Stimulated activated naive CD8-positive, alpha-beta T cell treated with anti-CD3 and anti-CD28 coated beads, Interleukin-15, amount 100 ng/mL, for 72 hours (primary cell): ENCODE measurements around the gene CD72.
A peak's percentile ranks its signal among the peaks of the same experiment; 100 is the strongest.

ENCODE experiments used
- ATAC-seq: fragments of 150-1000 bp; cut with Tn5 transposase; 2 replicates; pipeline ENCODE4 v1.10.0; 2021; ENCODE audit warnings: mild to moderate bottlenecking, moderate library complexity
- DNase-seq, 2 donors: peaks; one replicate each; pipeline ENCODE4 v3.0.0; 2021 to 2022
- H3K27ac Mint-ChIP-seq, 2 donors: one replicate each; pipeline ENCODE4 v1.8.0; 2022; ENCODE audit warnings: mild to moderate bottlenecking in 2 of 2, mixed read lengths in 2 of 2, moderate library complexity in 2 of 2
- H3K27me3 Mint-ChIP-seq: one replicate; pipeline ENCODE4 v1.8.0; 2022; ENCODE audit warnings: mixed read lengths
- H3K4me1 Mint-ChIP-seq: one replicate; pipeline ENCODE4 v1.8.0; 2022; ENCODE audit warnings: mild to moderate bottlenecking, mixed read lengths
- H3K4me3 Mint-ChIP-seq, 2 donors: one replicate each; pipeline ENCODE4 v1.8.0; 2022; ENCODE audit warnings: mild to moderate bottlenecking in 2 of 2, mixed read lengths in 2 of 2, moderate library complexity in 1 of 2
- H3K9me3 Mint-ChIP-seq, 2 donors: one replicate each; pipeline ENCODE4 v1.8.0; 2022; ENCODE audit warnings: mixed read lengths in 2 of 2

The CD72 gene

DNA sequence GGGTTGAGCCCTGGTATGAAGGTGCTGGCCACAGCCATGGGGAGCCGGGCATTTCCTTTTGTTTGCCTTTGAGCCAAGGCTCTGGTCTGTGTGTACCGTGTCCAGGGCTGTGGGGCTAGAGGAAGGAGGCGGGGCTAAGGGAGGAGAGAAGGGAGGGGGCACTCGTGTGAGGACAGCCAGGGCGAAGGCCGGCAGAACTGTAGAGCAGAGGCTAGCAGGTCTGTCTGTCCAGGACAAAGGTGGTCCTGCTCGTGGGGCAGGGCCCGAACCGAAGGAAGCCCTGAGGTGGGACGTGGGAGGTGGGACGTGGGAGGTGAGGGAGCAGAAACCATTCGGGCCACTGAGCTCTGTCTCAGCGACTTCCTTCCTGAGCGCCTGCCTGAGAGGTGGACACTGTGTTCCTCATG, 54.4 kb downstream of the CD72 start:
- H3K27ac Mint-ChIP-seq, result peak overlapping the region; percentile 37 to 57
- DNase-seq (no peak), ATAC-seq (no peak)
- H3K9me3 Mint-ChIP-seq, result no peaks in the 10 kb centered on the region
- no peaks in the 10 kb centered on the region for H3K27me3 Mint-ChIP-seq
- peaks cover 23% of the 10 kb centered on the region for H3K4me1 Mint-ChIP-seq
- peak overlapping the region in 1 of 2 donors; percentile 25 for H3K4me3 Mint-ChIP-seq

DNA sequence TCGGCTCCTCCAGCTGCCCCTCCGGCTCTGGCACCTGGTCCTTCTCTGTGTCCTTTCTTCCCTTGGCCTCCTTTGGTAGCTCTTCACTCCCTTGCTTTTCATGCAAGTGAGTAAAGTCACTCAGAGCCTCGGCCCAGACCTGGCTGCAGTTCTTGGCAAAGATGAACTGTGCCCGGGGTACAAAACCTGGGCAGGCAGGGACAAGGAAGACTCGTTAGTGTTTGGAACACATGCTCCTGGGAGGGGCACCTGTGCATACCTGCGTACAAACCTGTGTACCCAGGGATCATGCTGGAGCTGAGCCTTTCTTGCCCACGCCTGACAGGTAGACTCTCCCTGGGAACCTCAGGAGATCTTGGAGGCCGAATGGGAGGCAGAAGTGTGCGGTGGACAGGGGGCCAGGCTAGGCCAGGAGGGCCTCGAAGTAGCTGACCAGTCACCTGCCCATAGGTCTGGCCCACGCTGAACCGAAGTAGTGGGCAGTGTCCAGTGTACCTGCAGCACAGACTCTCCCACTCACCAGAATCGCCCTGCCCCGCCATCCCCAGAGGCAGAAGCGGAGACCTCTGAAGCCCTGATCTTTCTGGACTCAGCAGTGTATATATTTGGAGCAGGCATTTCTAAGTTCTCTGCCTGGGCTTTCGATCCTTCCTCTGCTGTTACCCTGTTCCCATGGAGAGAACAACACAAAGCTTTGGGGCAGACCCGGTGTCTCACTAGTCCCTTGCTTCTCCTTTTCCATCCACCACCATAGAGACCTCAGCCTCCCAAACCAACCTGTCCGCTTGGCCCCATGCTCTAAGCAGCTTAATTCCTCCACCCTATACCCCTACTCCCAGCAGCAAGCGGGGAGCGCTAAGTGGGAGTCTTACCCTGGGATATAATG, 55.1 kb downstream of the CD72 start:
- H3K9me3 Mint-ChIP-seq, result no peaks in the 10 kb centered on the region
- H3K4me3 Mint-ChIP-seq, result no peak overlapping the region
- ATAC-seq (no peak), DNase-seq (no peak)
- no peaks in the 10 kb centered on the region for H3K27me3 Mint-ChIP-seq
- peak overlapping the region; percentile 40 to 94 for H3K27ac Mint-ChIP-seq
- H3K4me1 Mint-ChIP-seq, result peaks cover 23% of the 10 kb centered on the region

DNA sequence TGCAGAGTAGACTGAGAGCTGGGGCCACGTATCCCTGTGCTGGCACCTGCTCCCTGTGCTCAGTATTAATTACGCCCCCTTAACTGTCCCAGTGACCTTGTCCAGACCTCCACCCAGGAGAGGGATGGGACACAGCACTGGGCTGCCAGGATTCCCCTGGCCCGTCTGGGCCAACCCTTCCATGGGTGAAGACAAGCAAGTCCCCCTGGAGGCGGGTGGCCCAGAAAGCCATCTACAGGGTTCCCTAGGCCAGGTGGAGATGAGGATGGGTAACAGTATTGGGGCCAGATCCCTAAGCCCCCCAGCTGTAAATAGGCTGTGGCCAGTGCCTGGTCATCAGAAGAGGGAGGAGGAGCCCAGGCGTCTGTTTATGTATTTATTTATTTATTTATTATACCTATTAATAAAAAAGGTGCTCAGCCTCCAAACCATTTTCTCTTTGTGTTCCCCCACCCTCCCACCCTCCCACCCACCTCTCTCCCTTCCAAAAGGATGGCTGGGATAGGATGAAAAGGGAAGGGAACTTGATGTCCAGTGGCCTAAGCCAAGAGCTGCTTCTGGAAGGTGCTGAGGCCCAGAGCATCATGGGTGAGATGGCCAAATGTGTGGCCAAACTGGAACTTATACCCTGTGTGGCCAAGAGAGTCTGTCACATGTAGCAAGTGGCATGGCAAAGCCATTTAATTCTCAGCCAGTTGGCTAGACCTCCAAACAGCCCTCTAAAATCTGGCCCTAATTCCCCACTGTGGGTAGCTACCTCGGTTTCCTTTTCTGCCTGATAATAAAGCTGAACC, 56.5 kb downstream of the CD72 start:
- H3K27ac Mint-ChIP-seq, result peak overlapping the region in 1 of 2 donors; percentile 34
- no peak for DNase-seq
- H3K4me1 Mint-ChIP-seq, result peaks cover 16% of the 10 kb centered on the region
- H3K27me3 Mint-ChIP-seq, result no peaks in the 10 kb centered on the region
- H3K4me3 Mint-ChIP-seq, result no peak overlapping the region
- no peak for ATAC-seq
- no peaks in the 10 kb centered on the region for H3K9me3 Mint-ChIP-seq

DNA sequence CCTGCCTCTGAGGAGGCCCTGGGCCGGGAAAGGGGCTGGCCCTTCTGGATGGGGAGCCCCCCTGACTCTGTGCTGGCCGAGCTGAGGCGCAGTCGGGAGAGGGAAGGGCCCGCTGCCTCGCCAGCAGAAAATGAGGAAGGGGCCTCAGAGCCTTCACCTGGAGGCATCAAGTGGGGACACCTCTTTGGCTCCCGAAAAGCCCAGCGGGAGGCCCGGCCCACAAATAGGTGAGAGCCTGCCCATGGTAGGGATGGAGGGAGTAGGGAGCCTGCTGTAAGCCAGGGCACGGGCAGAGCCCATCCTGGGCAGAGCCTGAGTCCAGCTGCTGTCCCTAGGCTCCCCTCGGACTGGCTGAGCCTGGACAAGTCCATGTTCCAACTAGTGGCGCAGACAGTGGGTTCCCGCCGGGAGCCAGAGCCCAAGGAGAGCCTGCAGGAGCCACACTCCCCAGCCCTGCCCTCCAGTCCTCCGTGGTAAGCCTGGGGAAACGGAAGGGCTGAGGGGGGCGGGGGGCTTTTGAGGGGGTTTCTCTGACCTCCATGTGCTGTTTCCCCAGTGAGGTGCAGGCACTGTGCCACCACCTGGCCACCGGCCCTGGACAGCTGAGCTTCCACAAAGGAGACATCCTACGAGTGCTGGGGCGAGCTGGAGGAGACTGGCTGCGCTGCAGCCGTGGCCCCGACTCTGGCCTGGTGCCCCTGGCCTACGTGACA, 57.4 kb downstream of the CD72 start:
- Mint-ChIP-seq H3K27me3 (no peaks in the 10 kb centered on the region), H3K4me3 (no peak overlapping the region), H3K9me3 (no peaks in the 10 kb centered on the region), H3K27ac (no peak overlapping the region), H3K4me1 (peaks cover 7% of the 10 kb centered on the region)
- no peak for DNase-seq
- ATAC-seq, result peak; percentile 29
